HG03520 (cell line): ENCODE results near the gene TSKU.
"Not testable (repeated sequence)": the region's sequence is repeated elsewhere in the genome, so short reads cannot be mapped to it uniquely, and the experiment has no call there.

Experiments used
- ATAC-seq: cut with Tn5 transposase; IDR thresholded peaks from one replicate; pipeline ENCODE4 v1.9.1; 2021; ENCODE audit warnings: mild to moderate bottlenecking, moderate library complexity; ENCODE audit not compliant: unreplicated experiment

The TSKU gene

DNA sequence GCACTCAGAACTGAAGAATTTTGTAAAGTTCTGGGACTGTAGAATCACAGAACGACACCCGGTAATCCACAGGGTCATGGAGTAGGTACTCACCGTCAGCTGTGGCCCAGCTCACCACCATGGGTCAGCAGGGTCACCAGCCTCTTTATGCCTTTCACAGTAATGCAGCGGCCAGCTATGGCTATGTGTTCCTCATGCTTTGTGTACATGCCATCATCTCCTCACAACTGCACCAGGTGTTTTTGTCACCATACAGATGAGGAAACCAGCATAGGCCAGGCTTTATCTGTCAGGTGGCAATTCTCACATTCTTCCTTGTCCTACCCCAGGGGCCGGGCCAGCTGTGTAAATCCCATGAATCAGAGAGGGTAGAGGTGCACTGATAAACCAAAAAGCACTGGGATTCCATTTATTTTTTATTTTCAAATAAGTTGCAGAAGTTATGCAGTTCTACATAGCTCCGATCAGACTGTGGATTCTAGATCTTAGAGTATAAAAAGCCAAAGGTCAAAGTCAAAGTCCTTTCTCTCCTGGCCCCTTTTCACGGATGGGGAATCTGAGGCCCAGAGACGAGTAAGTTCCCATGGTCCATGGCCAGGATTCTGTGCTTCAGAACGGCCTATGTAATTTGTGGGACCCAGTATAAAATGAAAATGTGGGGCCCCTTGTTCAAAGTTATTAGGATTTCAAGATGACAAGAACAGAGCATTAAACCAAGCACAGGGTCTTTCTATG is 17.5 kb downstream of the TSKU start:
- ATAC-seq = no peak

DNA sequence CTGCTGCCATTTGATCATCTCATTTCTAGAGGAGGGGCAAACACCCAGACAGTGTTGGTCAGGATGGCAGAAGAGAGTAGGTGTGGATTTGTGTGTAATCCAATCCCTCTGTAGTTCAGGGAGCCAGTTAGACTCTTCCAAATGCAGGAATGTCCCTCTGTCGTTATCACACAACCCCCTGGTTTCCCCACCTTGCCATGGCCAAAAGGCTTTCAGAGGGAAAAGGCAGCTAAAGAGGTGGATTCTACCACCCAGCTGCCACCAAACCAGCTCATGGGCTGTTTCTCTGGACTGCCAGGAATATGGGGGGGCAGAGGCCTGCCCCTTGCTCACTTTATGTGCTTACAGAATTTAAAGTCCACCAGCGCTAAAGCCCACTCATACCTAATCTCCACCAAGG is 18.1 kb downstream of the TSKU start:
- ATAC-seq = no peak

DNA sequence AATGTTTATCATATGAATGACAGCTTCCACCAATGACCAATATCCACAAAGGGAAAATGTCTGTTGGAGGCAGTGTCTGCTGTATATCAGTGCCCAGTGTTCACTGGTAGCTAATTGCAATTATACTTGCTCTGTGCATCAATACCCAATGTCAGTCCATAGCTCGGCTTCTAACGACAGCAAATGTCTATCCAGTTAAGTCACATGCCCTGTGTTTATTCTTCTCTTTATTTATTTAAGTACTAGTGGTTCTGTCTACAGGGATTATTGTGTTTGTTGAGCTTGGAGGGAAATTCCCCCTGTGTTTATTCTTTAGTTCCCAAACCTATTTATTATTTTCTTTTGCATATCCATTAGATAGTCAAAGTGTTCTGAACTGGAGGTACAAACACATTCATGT is 18.6 kb downstream of the TSKU start:
- no peak for ATAC-seq

DNA sequence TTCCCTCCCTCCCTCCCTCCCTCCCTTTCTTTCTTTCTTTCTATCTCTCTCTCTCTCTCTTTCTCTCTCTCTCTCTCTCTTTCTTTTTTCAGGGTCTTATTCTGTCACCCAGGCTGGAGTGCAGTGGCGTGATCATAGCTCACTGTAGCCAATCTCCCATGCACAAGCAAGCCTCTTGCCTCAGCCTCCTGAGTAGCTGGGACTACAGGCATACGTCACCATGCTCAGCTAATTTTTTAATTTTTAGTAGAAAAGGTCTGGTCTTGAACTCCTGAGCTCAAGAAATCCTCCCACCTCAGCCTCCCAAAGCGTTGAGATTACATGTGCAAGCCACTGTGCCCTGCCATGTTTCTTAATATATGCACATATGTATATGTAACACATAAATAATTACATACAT is 19.0 kb downstream of the TSKU start:
- ATAC-seq = no peak

DNA sequence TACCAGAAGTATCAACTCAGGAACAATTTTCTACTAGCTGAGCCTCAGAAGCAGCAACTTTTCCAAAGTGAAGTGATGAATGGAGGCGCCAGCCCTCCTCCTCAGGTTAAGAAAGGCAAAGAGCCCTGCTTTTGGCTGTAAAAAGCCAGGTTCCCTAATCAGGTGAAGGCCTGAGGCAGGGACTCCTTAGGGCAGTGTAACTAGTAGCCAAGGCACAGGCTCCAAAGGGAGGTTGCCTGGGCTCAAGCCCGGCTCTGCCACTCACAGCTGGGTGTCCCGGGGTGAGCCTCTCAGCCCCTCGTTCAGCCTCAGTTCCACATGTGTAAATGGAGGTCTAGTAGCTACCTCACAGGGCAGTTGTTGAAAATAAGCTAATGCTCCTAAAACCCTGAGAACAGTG is 19.5 kb downstream of the TSKU start:
- ATAC-seq = no peak

DNA sequence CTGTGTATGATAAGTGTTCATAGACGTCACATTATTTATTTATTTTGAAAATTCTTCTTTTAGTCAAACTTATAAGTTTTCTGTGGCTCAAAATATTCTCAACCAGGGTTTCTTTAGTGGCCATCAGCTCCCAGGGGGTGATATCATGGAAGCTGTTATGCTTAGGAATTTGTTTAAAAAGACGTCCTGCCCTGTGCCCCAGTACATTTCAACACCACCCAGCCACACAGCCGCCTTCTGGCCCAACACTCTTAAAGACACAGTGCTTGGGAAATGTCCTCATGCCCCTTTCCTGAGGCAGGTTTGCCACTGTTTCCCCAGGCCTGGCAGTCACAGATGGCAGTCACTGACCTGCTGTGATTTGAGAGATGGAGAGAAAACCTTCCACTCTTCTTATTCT is 19.9 kb downstream of the TSKU start:
- no peak for ATAC-seq

DNA sequence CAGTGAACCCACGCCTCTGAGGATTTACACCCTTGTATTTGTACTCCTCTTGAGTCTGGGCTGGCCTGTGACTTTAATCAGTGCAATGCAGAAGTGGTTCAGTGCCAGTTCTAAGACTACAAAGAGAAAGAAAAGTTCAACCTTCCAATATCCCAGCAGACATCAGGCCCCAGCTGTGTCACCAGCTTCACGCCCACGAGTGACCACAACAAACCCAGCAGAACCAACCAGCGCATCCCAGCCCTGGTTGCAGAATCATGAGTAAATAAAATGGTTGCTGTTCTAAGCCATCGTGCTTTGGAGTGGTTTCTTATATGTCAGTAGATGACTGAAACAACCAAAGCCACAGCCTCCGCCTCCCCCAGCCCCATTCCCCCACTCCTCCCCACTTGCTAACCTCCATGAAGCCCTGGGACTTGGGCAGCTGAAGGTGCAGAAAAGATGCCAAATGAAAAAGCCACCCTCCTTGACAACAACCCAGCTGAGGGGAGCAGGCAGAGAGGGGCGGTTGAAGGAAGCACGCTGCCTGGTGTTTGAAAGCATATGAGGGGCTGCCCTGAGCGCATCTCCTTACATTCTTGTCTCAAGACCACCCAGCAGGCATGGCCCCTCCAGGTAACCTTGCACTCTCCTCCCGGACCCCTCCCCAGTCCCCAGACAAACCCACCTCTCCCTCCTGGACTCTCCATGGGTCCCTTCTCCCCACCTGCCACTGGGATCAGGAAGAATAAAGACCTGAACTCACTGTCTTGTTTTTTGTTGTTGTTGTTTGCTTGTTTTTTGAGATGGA is 20.9 kb downstream of the TSKU start:
- ATAC-seq = no peak

DNA sequence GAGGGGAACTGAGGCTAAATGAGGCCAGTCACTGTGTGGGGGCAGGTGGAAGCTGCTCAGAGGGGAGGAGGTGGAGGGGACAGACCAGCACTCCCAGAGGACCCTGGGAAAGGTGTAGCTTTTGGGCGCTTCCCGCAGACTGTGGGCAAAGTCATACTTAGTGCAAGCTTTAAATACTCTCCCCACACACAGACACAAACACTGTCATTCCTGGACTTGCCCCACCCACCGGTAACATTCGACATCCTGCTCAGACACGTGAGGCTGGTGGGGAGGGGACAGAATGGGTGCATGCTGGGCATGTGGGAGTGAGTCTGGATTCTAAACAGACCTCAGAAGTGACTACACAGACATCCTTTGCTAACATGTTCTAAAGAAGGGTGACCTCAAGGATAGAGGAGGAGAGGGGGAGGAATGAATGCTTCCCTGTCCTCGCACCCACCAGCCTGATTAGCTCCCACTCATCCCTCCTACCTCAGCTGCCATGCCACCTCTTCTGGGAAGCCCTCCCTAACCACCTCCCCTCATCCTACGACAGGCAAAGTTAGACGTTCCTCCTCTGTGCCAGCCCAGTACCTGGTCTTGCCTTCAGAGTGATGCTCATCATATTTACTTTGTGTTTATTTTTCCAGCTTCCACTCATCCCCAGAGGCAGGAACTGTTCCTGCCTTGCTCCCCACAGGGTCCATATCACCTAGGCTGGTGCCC is 22.2 kb downstream of the TSKU start:
- ATAC-seq = no peak

DNA sequence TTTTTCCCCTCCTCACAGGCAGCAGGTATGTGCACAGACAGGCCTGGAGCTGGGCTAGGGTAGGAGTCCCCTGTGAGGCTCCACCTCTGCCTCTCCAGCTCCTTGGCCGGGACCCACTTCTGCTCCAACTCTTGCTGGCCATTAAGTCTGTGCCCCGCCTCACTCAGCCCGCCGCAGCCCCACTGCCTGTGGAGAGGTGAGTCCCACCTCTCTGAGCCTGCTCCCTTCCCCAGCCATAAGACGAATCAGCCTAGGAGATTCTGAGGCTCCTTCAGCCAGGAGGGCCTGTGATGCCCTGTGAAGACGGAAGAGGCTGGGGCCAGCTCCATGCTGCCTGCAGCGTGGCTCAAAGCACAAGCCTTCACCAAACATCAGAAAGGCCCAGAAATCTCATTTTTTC is 23.0 kb downstream of the TSKU start:
- no peak for ATAC-seq

DNA sequence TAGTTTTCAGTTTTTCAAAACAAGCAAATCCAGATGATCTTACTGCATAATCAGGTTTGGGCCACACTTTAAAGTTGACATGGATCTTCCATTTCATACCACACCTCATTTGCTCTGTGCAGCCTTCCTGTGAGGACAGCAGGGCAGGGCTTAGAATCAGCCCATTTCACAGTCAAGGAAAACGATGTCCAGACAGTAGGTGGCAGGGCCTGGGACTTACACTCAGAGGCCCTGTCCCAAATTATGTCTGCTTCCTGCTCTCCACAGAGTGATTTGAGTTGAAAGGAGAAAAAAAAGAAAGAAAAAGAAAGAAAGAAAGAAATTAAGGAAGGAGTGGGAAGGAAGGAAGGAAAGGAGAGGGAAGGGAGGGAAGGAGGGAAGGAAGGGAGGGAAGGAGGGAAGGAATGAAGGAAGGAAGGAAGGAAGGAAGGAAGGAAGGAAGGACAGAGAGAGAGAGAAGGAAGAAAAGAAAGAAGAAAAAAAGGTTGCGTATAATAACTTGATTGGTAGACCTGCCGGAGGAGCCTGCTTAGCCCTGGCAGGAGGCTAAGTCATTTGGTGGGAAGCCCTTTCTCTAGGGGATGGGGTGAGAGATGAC is 23.6 kb downstream of the TSKU start:
- ATAC-seq = no peak

DNA sequence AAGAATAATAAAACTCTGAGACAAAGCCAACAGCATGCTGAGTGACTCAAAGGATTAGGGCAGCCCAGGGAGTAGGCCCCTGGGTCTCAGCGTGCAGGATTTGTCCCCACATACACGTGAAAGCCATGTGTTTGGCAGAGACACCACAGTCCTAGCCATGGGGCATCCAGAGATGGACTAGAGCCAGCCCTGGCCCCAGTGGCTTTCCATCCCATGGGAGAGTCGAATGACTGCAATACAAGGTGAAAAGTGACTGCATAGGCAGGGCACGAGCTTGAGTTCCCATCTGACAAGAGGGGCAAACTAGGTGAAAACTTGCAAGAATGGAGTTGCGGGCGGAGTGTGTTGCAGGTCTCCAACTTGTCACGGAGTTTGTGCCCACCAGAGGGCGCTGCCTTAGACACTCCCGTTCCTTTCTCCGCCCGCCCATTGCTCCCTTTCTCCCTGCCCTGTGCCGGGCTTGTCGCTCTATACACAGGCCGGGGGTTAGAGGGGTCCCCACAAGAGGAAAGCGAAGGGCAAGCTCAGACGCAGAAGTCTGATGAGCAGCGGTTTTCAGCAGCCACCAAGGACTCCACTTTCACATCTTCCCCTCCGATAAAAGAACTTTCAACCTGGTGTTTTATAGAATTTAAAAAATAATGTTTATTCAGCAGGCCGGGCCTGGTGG is 24.2 kb downstream of the TSKU start:
- no peak for ATAC-seq

DNA sequence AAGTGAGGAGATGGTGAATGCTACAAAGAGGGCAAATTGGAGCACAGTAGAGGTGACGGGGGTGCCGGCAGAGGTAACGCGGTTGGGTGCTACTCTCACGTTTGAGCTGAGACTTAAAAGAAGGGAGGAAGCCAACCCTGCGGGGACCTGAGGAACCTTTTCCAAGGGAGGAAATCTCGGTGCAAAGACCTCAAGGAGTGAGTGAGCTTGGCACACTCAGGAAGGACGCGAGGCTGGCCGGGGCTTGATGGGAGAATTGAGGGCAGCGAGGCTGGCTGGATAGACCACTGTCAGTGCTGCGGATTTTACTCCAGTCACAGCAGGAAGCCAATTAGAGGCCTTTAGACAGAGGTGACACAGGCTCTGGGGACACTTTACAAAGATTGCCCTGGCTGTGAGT is 25.0 kb downstream of the TSKU start:
- ATAC-seq = no peak

DNA sequence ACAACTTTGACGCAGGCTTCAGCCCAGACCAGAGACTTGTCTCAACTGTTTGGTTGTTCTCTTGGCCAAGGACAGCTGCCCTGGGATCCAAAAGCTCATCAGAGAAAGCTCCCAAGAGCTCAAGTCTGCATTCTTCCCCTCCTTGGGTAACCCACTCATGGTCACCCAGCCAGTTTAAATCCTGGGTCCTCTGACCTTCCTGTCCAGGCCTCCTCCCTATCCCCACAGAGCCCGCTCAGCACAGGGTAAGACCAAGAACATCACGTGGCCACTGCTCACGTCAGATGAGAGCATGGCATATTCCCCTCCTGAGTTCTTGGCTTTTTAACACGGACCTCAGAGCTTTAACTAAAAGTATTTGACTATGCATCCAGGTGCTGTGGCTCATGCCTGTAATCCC is 25.8 kb downstream of the TSKU start:
- no peak for ATAC-seq

DNA sequence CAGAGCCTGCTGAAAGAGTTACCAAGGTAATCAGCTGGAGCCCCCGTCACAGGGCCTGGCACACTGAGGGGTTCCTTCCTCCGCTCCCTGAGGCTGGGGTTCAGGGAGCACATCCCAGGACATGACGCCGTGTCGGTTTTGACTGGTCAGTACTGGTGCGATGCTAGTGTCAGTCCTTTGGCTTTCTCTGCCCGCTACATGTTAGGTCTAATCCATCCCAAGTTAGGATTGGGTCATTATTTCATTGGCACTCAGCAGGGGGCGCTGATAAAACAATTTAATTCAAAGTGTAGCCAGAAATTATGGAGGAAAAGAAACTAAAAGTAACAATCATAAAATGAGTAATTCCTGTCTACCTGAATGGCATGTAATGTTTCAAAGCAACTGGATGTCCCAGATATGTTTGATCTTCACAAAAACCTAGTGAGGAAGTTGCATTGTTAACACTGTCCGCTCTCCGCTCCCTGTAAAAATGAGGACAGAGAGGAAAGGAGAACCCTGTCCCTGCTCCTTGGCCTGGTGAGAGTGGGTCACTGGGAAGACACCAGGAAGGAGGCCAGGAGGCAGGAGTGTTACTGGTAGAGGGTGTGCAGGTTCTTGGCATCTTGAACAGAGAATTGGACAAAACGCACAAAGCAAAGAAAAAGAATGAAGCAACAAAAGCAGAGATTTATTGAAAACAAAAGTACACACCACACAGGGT is 27.1 kb downstream of the TSKU start:
- ATAC-seq = no peak

DNA sequence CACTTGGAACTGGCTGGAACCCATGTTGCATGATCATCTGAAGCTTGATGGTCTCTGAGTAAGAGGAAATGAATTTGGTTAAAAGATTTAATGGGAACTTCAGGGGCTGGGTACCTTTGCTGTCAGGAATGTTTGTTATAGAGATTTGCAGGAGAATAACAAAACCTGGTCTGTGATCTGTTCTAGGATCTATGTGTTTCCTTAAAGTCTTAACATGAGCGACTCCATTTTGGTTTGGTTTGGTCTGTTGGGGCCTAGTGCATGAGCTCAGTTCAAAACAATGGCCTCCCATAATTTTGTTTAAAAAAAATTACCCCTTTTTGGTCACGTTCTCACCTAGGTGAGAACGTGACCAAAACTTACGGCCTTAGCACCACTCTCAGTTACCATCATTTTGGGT is 28.1 kb downstream of the TSKU start:
- no peak for ATAC-seq

DNA sequence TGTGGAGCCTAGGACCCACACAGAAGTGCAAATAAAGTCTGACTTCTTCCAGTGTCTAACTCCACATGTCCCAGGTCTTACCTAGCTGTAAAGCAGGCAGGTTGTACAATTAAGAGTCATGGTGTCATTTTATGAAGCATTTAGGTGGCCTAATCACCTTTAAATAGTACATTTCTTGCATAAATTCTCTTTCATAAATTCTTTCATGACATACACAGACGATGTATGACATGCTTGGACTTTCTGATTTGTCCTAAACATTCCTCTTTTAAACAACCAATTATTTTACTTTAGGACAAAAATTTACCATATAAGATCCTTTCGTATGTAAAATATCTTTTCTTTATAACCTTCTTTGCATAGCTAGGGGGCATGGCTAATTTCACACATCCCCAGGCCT is 31.3 kb downstream of the TSKU start:
- ATAC-seq = no peak

DNA sequence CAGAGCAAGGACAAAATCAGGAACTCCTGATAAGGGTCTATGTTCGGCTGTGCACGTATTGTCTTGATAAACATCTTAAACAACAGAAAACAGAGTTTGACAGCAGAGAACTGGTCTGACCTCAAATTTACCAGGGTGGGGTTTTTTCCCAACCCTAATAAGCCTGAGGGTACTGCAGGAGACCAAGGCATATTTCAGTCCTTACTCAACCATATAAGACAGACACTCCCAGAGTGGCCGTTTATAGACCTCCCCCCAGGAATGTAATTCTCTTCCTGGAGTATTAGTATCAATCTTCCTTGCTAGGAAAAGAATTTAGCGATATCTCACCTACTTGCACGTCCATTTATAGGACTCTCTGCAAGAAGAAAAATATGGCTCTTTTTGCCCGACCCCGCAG is 32.5 kb downstream of the TSKU start:
- not testable (repeated sequence) for ATAC-seq

DNA sequence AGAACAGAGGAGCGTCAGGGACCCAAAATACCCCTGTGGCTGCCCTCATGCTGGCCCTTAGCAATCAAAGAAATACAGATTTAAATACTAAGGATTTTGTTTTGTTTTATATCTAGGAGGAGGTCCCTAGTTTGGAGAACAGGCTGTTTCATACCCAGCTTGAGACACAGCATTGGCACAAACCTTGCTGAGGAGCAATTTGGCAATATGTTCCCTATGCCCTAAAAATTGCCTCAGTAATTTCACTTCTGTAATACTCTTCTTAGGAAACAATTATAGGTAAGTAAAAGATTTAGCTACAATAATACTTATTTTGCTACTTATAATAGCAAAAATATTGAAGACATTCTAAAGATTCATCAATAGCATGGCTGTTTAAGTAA is 37.0 kb downstream of the TSKU start:
- no peak for ATAC-seq

DNA sequence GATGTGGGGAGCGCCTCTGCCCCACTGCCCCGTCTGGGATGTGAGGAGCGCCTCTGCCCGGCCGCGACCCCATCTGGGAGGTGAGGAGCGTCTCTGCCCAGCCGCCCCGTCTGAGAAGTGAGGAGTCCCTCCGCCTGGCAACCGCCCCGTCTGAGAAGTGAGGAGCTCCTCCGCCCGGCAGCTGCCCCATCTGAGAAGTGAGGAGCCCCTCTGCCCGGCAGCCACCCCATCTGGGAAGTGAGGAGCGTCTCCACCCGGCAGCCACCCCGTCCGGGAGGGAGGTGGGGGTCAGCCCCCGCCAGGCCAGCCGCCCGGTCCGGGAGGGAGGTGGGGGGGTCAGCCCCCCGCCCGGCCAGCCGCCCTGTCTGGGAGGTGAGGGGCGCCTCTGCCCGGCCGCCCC is 38.2 kb downstream of the TSKU start:
- not testable (repeated sequence) for ATAC-seq

DNA sequence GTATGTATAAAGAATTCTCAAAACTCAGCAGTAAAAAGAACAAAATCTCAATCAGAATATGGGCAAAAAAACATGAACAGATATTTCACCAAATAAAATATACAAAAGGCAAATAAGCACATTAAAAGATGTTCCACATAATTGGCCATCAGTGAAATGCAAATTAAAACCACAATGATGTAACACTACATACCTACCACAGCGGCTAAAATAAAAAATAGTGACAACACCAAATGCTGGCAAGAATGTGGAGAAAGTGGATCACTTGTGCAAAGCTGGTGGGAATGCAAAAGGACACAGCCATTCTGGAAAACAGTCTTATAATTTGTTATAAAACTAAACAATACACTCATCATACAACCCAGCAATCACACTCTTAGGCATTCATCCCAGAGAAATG is 39.2 kb downstream of the TSKU start:
- no peak for ATAC-seq
